ENCODE measurements around the gene SPAG7. TPM values are rescaled to one million over a fixed set of nuclear protein-coding genes. Genes with fewer than 3 reads are reported as not detected.
A peak's percentile ranks its signal among the peaks of the same experiment; 100 is the strongest.

The SPAG7 gene
- polyA plus RNA-seq, 1 of the 3 experiments (the other 2 are of a cell fraction): 133 TPM

- TF ChIP-seq USF2 (IDR thresholded peaks at IDR 0.05; ENCODE audit: borderline replicate concordance, low read depth, low read length) (no peak), FOXM1 (IDR thresholded peaks at IDR 0.05; ENCODE audit: low read depth) (no peak), IRF3 (IDR thresholded peaks at IDR 0.05; ENCODE audit: low read depth, low read length) (no peak), GATA2 (CRISPR knock-in tag; IDR thresholded peaks at IDR 0.05) (no peak), EP300 (IDR thresholded peaks at IDR 0.05; ENCODE audit: borderline replicate concordance in 1 of 2, low read depth in 1 of 2, low read length in 1 of 2) (peak in 1 of 2 experiments; percentile 25; a peak in 1 of 4 replicates), JUND (IDR thresholded peaks at IDR 0.05) (peak; percentile 95), YY1 (IDR thresholded peaks at IDR 0.05; ENCODE audit: low read depth) (peak; percentile 41; the same call in 1 of the 2 replicates), RAD21 (IDR thresholded peaks at IDR 0.05; ENCODE audit: low read length) (no peak), MXI1 (IDR thresholded peaks at IDR 0.05; ENCODE audit: low read depth, low read length) (no peak), CHD2 (IDR thresholded peaks at IDR 0.05; ENCODE audit: low read length, partially characterized antibody) (peak; percentile 29), ZBTB33 (IDR thresholded peaks at IDR 0.05; ENCODE audit: borderline replicate concordance, low read depth) (0 out of 2 replicates have a peak, but pooled peaks have one; percentile 35), MEF2A (IDR thresholded peaks at IDR 0.05; ENCODE audit: borderline replicate concordance, low read depth) (no peak)
Observed at GRCh38 chr17:4945176-4945943, 22.3 kb downstream of the SPAG7 start (continued).

GRCh38 chr17:4944554-4945175 lies 23.0 kb downstream of the SPAG7 start:
- H3K27ac ChIP-seq (ENCODE audit: low read depth in 2 of 2, low read length in 1 of 2): peak overlapping the region; percentile 63 to 97
- TF ChIP-seq JUND (IDR thresholded peaks at IDR 0.05): peak; percentile 3; the same call in 1 of the 2 replicates
- no peak for TF ChIP-seq TCF12 (IDR thresholded peaks at IDR 0.05)
- H3K4me1 ChIP-seq (ENCODE audit: control insufficient read depth in 1 of 2, insufficient read depth in 2 of 2, low read depth in 1 of 2, low read length in 1 of 2): peaks cover 16 to 33% of the 10 kb centered on the region in 2 experiments
- ChIA-PET POLR2A (interaction anchor here (0.6 to 4.3 kb wide), 2 partner anchors 18 to 23 kb away, joined by 3 to 32 read pairs; partner anchors contain the start of gene SPAG7), CTCF (interaction anchor here (0.9 kb wide), 1 partner anchor 154 kb away, joined by 3 read pairs; no protein-coding TSS in a partner anchor)
- H3K9ac ChIP-seq: peak overlapping the region; percentile 41; the same call in 1 of the 2 replicates
- WGBS (ENCODE audit: low lambda C conversion rate): 61% methylated on average over 6 of the region's 8 CpGs
- H3K79me2 ChIP-seq (ENCODE audit: insufficient read depth): peaks cover 79% of the 10 kb centered on the region
- H3K36me3 ChIP-seq (replicated peaks in 1 of 2; ENCODE audit: control insufficient read depth in 1 of 2, insufficient read depth in 2 of 2, low read length in 1 of 2): peaks cover 37 to 40% of the 10 kb centered on the region in 2 experiments
- no peaks in the 10 kb centered on the region for H3K9me2 ChIP-seq
- H4K20me1 ChIP-seq (ENCODE audit: insufficient read depth): peaks cover 45% of the 10 kb centered on the region
- no peak overlapping the region; a peak in 1 of 4 replicates for H3K4me3 ChIP-seq (ENCODE audit: low read depth in 2 of 2, low read length in 1 of 2)
- DNase-seq: no peak
- H3F3A ChIP-seq (replicated peaks; ENCODE audit: insufficient read depth): peaks cover 73% of the 10 kb centered on the region
- peak overlapping the region; percentile 98 for H3K4me2 ChIP-seq
- H3K27me3 ChIP-seq (ENCODE audit: insufficient read depth): no peaks in the 10 kb centered on the region
- no peaks in the 10 kb centered on the region for H3K9me3 ChIP-seq
- no peak overlapping the region for H2AFZ ChIP-seq (ENCODE audit: low read depth)

All from SK-N-SH (cell line).